K562 (cell line): ENCODE results near the gene EGLN3. TPM values are rescaled to one million over a fixed set of nuclear protein-coding genes. Genes with fewer than 3 reads are reported as not detected.

ENCODE experiments used
- ATAC-seq: fragments of 200-7000 bp; cut with Tn5 transposase; 3 replicates; pipeline ENCODE4 v1.9.1; 2020; ENCODE audit warnings: moderate library complexity
- BruUV-seq: library from RNA; stranded (reverse); fragments of 400-500 nt; replicated peaks from 2 replicates; lab custom pipeline; 2021; lab: Mats Ljungman, UMichigan
- CTCF ChIA-PET: fragments of 300-600 bp; formaldehyde crosslinking; extraction: SDS; loops from one replicate; lab custom pipeline; 2021; ENCODE audit warnings: low intra/inter-chr PET ratio; lab: Yijun Ruan, JAX
- POLR2A ChIA-PET: fragments of 300-600, 350-650 bp; sonication (Branson Sonifier 250); formaldehyde crosslinking; extraction: SDS; loops from one replicate; lab custom pipeline; 2021; ENCODE audit warnings: antibody characterized with exemption, inconsistent platforms; lab: Yijun Ruan, JAX
- DNase-seq, 4 experiments: peaks; one replicate each; pipeline versions ENCODE4 v3.0.0 to v3.0.0-alpha.2; 2011 to 2018; ENCODE audit warnings: low spot score in 3 of 4, mixed read lengths in 3 of 4; ENCODE audit errors: extremely low read depth in 1 of 4
- FAIRE-seq: peaks from 2 replicates; lab custom pipeline; 2011; peaks lifted over from hg19 to GRCh38; lab: Jason Lieb, UNC
- H2AFZ ChIP-seq: 2 replicates; pipeline ENCODE4 v1.6.0; 2011; ENCODE audit warnings: low read depth, low read length, control low read depth, inconsistent platforms
- H3K27ac ChIP-seq: fragments of 200-600 bp; 3 replicates; pipeline ENCODE4 v1.8.0; 2011; ENCODE audit warnings: low read depth, mild to moderate bottlenecking, control low read depth, inconsistent platforms, low read length, moderate library complexity, mixed read lengths; ENCODE audit errors: extremely low read depth
- H3K27me3 ChIP-seq, 2 experiments: fragments of 300-600 bp in 1 of 2; 2 replicates in 1 of 2; 3 replicates in 1 of 2; pipeline versions ENCODE4 v1.6.0 to v1.8.0; 2011; ENCODE audit warnings: inconsistent platforms in 2 of 2, low read length in 2 of 2, mild to moderate bottlenecking in 1 of 2, mixed read lengths in 1 of 2, moderate library complexity in 1 of 2; ENCODE audit not compliant: control insufficient read depth in 2 of 2, insufficient read depth in 2 of 2
- H3K36me3 ChIP-seq: fragments of 300-600 bp; 3 replicates; pipeline ENCODE4 v1.8.0; 2011; ENCODE audit warnings: mild to moderate bottlenecking, low read length, inconsistent platforms; ENCODE audit not compliant: control insufficient read depth, insufficient read depth
- H3K4me1 ChIP-seq, 2 experiments: fragments of 200-600 bp in 1 of 2; replicated peaks in 1 of 2; 2 replicates in 1 of 2; 3 replicates in 1 of 2; pipeline versions ENCODE4 v1.5.1 to v1.8.0; 2011; ENCODE audit warnings: inconsistent platforms in 2 of 2, low read length in 2 of 2, mild to moderate bottlenecking in 1 of 2, mixed read lengths in 1 of 2, moderate library complexity in 1 of 2; ENCODE audit not compliant: control insufficient read depth in 2 of 2, insufficient read depth in 2 of 2
- H3K4me2 ChIP-seq: 2 replicates; pipeline ENCODE4 v1.6.1; 2011; ENCODE audit warnings: low read length, control low read depth, inconsistent platforms, mixed read lengths; ENCODE audit not compliant: insufficient read depth
- H3K4me3 ChIP-seq: fragments of 200-600 bp; sonication (generic), shearing (Covaris generic); 2 replicates; pipeline ENCODE4 v1.5.1; 2016; ENCODE audit warnings: control low read depth, inconsistent platforms
- H3K79me2 ChIP-seq: fragments of 200-600 bp; 3 replicates; pipeline ENCODE4 v1.8.0; 2011; ENCODE audit warnings: low read length, inconsistent platforms; ENCODE audit not compliant: control insufficient read depth, insufficient read depth
- H3K9ac ChIP-seq, 2 experiments: 2 replicates each; pipeline versions ENCODE4 v1.6.0 to v1.6.1; 2011; ENCODE audit warnings: low read depth in 2 of 2, low read length in 2 of 2, control low read depth in 1 of 2, inconsistent platforms in 1 of 2, mild to moderate bottlenecking in 1 of 2, mixed read lengths in 1 of 2; ENCODE audit not compliant: insufficient read depth in 1 of 2
- H3K9me1 ChIP-seq: one replicate; pipeline ENCODE4 v1.6.0; 2011; ENCODE audit warnings: inconsistent platforms, mild to moderate bottlenecking, low read length, moderate library complexity; ENCODE audit not compliant: control insufficient read depth, insufficient read depth
- H3K9me3 ChIP-seq: replicated peaks from 2 replicates; pipeline ENCODE4 v1.5.1; 2011; ENCODE audit warnings: low read depth, low read length, inconsistent platforms; ENCODE audit not compliant: control insufficient read depth, insufficient read depth
- H4K20me1 ChIP-seq: replicated peaks from 2 replicates; pipeline ENCODE4 v1.6.1; 2011; ENCODE audit warnings: low read length, inconsistent platforms, mixed read lengths; ENCODE audit not compliant: control insufficient read depth, insufficient read depth
- ATF3 ChIP-seq, 2 experiments: fragments of 450-650 bp in 1 of 2; sonication (generic) in 1 of 2; formaldehyde crosslinking in 1 of 2; IDR thresholded peaks in 1 of 2; conservative IDR thresholded peaks in 1 of 2; 2 replicates each; pipeline versions ENCODE4 v1.6.1 to v1.8.1; 2016 to 2023; ENCODE audit warnings: mild to moderate bottlenecking in 2 of 2, moderate library complexity in 2 of 2, inconsistent platforms in 1 of 2, missing genetic modification reagents in 1 of 2
- CEBPG ChIP-seq, 3 experiments: fragments of 200-800 bp in 1 of 3; sonication (Bioruptor generic) in 1 of 3; sonication (generic) in 1 of 3; formaldehyde crosslinking in 1 of 3; IDR thresholded peaks in 2 of 3; conservative IDR thresholded peaks in 1 of 3; 2 replicates each; pipeline versions ENCODE4 v1.6.1 to v1.8.0; 2016 to 2022; ENCODE audit warnings: missing compliant biosample characterization in 2 of 3, missing genetic modification characterization in 2 of 3, mild to moderate bottlenecking in 1 of 3, missing genetic modification reagents in 1 of 3
- FOXA1 ChIP-seq: fragments of 450-650 bp; IDR thresholded peaks from 2 replicates; pipeline ENCODE4 v1.6.1; 2016; ENCODE audit warnings: mild to moderate bottlenecking, borderline replicate concordance
- MBD2 ChIP-seq: sonication (generic); IDR thresholded peaks from 2 replicates; pipeline ENCODE4 v1.6.1; 2016; ENCODE audit warnings: low read depth, borderline replicate concordance
- NONO ChIP-seq, 2 experiments: fragments of 200-400 bp in 1 of 2; fragments of 450-650 bp in 1 of 2; formaldehyde crosslinking in 1 of 2; IDR thresholded peaks; 2 replicates each; pipeline ENCODE4 v1.6.1; 2017; ENCODE audit warnings: low read depth in 2 of 2, mild to moderate bottlenecking in 2 of 2, moderate library complexity in 2 of 2, low read length in 1 of 2
- NR3C1 ChIP-seq: sonication (generic); formaldehyde crosslinking; IDR thresholded peaks from 2 replicates; pipeline ENCODE4 v1.8.1; 2022; ENCODE audit warnings: missing genetic modification reagents
- PCBP2 ChIP-seq: fragments of 200-400 bp; formaldehyde crosslinking; IDR thresholded peaks from 2 replicates; pipeline ENCODE4 v1.6.1; 2018; ENCODE audit warnings: low read length, low read depth, mild to moderate bottlenecking, moderate library complexity; ENCODE audit not compliant: poor library complexity, severe bottlenecking
- PKNOX1 ChIP-seq: fragments of 450-650 bp; IDR thresholded peaks from 2 replicates; pipeline ENCODE4 v1.6.1; 2016
- PTRF ChIP-seq: fragments of 450-650 bp; IDR thresholded peaks from 2 replicates; pipeline ENCODE4 v1.6.1; 2016; ENCODE audit warnings: mild to moderate bottlenecking, missing genetic modification characterization, missing compliant biosample characterization
- SIRT6 ChIP-seq: IDR thresholded peaks from one replicate; pipeline ENCODE4 v1.6.1; 2012; ENCODE audit warnings: low read depth, mild to moderate bottlenecking, control low read depth, inconsistent platforms, low read length, moderate library complexity
- TCF3 ChIP-seq: sonication (generic); formaldehyde crosslinking; IDR thresholded peaks from 2 replicates; pipeline ENCODE4 v1.4.0; 2020; ENCODE audit warnings: mild to moderate bottlenecking, missing genetic modification reagents
- TCF7 ChIP-seq: sonication (generic); IDR thresholded peaks from 2 replicates; pipeline ENCODE4 v1.6.1; 2016; ENCODE audit warnings: antibody characterized with exemption, borderline replicate concordance
- ZNF165 ChIP-seq: fragments of 250-450 bp; sonication (Bioruptor Pico); IDR thresholded peaks from 2 replicates; pipeline ENCODE4 v1.4.0; 2020; ENCODE audit warnings: borderline replicate concordance
- ZNF76 ChIP-seq: fragments of 250-450 bp; sonication (Bioruptor Pico); IDR thresholded peaks from 2 replicates; pipeline ENCODE4 v1.4.0; 2020; ENCODE audit warnings: mild to moderate bottlenecking, moderate library complexity, borderline replicate concordance
- WGBS: fragments of 100-300 bp; shearing (Covaris generic); methylation state at CpG from one replicate; pipeline ENCODE4 v1.1.6; 2016; ENCODE audit warnings: low coverage, mixed read lengths; ENCODE audit not compliant: insufficient coverage; ENCODE audit errors: missing lambda C conversion rate; 5-methylcytosine and 5-hydroxymethylcytosine counted together
- in situ Hi-C: fragments of 300-500 bp; cut with MboI; formaldehyde crosslinking; loops from 4 replicates; pipeline ENCODE4 v1.15.0; 2018; ENCODE audit warnings: inconsistent platforms, mixed read lengths
- intact Hi-C: fragments of 100-400 bp; cut with micrococcal nuclease; formaldehyde crosslinking; loops from 2 replicates; pipeline ENCODE4 v1.14.2; 2022
- polyA plus RNA-seq, 8 experiments: library from polyadenylated mRNA; depleted of rRNA in 4 of 8; stranded (reverse) in 5 of 8; unstranded in 3 of 8; fragments of >200 nt; fragmentation: Nextera tagmentation in 2 of 8; fragmentation: Illumina TruSeq in 1 of 8; extraction: Ambion mirVana in 2 of 8; extraction: Trizol in 1 of 8; gene quantifications; 2 replicates each; pipeline versions ENCODE4 v1.2.1 to v1.2.3, GENCODE V29; 2011 to 2014; ENCODE audit warnings: inconsistent platforms in 1 of 8, missing spikeins in 1 of 8
- total RNA-seq, 7 experiments: library from RNA; depleted of rRNA in 6 of 7; stranded (reverse); fragments of >200 nt in 6 of 7; fragmentation: Illumina TruSeq in 2 of 7; extraction: Trizol in 2 of 7; gene quantifications; 2 replicates each; pipeline versions ENCODE4 v1.2.1 to v1.2.3, GENCODE V29; 2011 to 2021; ENCODE audit warnings: low replicate concordance in 1 of 7

Gene EGLN3
- total and polyA plus RNA-seq, 9 of the 15 experiments (the other 6 are each of a cell fraction or from before 2014, with no cell fraction given), result 2.5 to 87.6 (median 5.8) TPM

- no peak overlapping the region for H3K9ac ChIP-seq
- FAIRE-seq (no peak), ATAC-seq (no peak), DNase-seq (no peak)
- H3K9me3 ChIP-seq, result no peaks in the 10 kb centered on the region; the same call in 1 of the 2 replicates
- no peaks in the 10 kb centered on the region for H3K36me3 ChIP-seq
- no TSS peak for BruUV-seq
- 41% methylated on average over 2 of the region's 2 CpGs for WGBS
- in situ Hi-C loops (no loop called here), intact Hi-C loops (no loop called here)
- no peaks in the 10 kb centered on the region for H4K20me1 ChIP-seq
- TF ChIP-seq TCF3 (CRISPR knock-in tag), result no peak
- 0 out of 2 replicates have a peak, but pooled peaks have one; percentile 53 for TF ChIP-seq PKNOX1
- TF ChIP-seq ZNF76 (CRISPR knock-in tag), result no peak
- no peak for TF ChIP-seq TCF7
- no peak overlapping the region for H3K4me3 ChIP-seq
- H3K4me2 ChIP-seq, result no peak overlapping the region
- ChIA-PET POLR2A (no interaction called here), CTCF (no interaction called here)
- H2AFZ ChIP-seq, result peak overlapping the region; percentile 44; the same call in 1 of the 2 replicates
- H3K27ac ChIP-seq, result no peak overlapping the region
- no peaks in the 10 kb centered on the region for H3K9me1 ChIP-seq
- H3K79me2 ChIP-seq, result no peaks in the 10 kb centered on the region
- no peaks in the 10 kb centered on the region for H3K27me3 ChIP-seq
- peaks cover 5 to 12% of the 10 kb centered on the region in 2 experiments; a peak in 4 of 5 replicates for H3K4me1 ChIP-seq
These were observed 43.9 kb downstream of the EGLN3 start for GRCh38 chr14:33906968-33907367.

GRCh38 chr14:33904609-33905008, 46.3 kb downstream of the EGLN3 start:
- H4K20me1 ChIP-seq, result no peaks in the 10 kb centered on the region
- H3K27ac ChIP-seq, result no peak overlapping the region
- ATAC-seq, result no peak
- peaks cover 4% of the 10 kb centered on the region; the same call in 1 of the 2 replicates for H3K9me3 ChIP-seq
- H3K4me3 ChIP-seq, result no peak overlapping the region
- no peaks in the 10 kb centered on the region for H3K79me2 ChIP-seq
- no peak overlapping the region for H3K9ac ChIP-seq
- no peak for FAIRE-seq
- DNase-seq, result no peak
- 90% methylated on average over 5 of the region's 5 CpGs for WGBS
- no peaks in the 10 kb centered on the region for H3K36me3 ChIP-seq
- no peak overlapping the region for H2AFZ ChIP-seq
- ChIA-PET CTCF (no interaction called here), POLR2A (no interaction called here)
- peaks cover 5 to 8% of the 10 kb centered on the region in 2 experiments; a peak in 4 of 5 replicates for H3K4me1 ChIP-seq
- BruUV-seq, result no TSS peak
- no peak overlapping the region for H3K4me2 ChIP-seq
- intact Hi-C loops (no loop called here), in situ Hi-C loops (no loop called here)
- H3K9me1 ChIP-seq, result no peaks in the 10 kb centered on the region
- no peaks in the 10 kb centered on the region for H3K27me3 ChIP-seq
- no peak for TF ChIP-seq NR3C1 (CRISPR knock-in tag)
- no peak for TF ChIP-seq SIRT6
- TF ChIP-seq ZNF165 (CRISPR knock-in tag), result no peak
- TF ChIP-seq MBD2, result no peak
- peak; percentile 59 for TF ChIP-seq ATF3 (IDR thresholded peaks at IDR 0.05)
- TF ChIP-seq ATF3 (CRISPR knock-in tag; conservative IDR thresholded peaks at IDR 0.05), result no peak
- TF ChIP-seq FOXA1, result no peak
- no peak for TF ChIP-seq PCBP2
- no peak for TF ChIP-seq NONO (IDR thresholded peaks at IDR 0.05; ENCODE audit: low read depth in 2 of 2, low read length in 1 of 2)
- no peak for TF ChIP-seq CEBPG (CRISPR knock-in tag; IDR thresholded peaks at IDR 0.05)
- TF ChIP-seq CEBPG (tag; conservative IDR thresholded peaks at IDR 0.05 in 1 of 2, IDR thresholded peaks at IDR 0.05 in 1 of 2), result peak in 1 of 2 experiments; percentile 48; a peak in 1 of 4 replicates
- no peak for TF ChIP-seq PTRF
